Measurements from ENCODE around the gene SUSD4. TPM values are rescaled to one million over a fixed set of nuclear protein-coding genes. Genes with fewer than 3 reads are reported as not detected.

SUSD4 gene
- total and polyA plus RNA-seq, 7 experiments from 2014 or later: 0.10 to 21.5 (median 7.7) TPM

GRCh38 chr1:223227486-223228196 is 136.3 kb downstream of the SUSD4 start:
- DNase-seq (no peak), ATAC-seq (no peak)
- Histone ChIP-seq H3K36me3 (ENCODE audit: control insufficient read depth in 2 of 3, insufficient read depth in 3 of 3, low read length in 3 of 3) (no peaks in the 10 kb centered on the region), H3K4me1 (ENCODE audit: control insufficient read depth in 2 of 2, insufficient read depth in 2 of 2, low read length in 2 of 2) (peaks cover 8 to 47% of the 10 kb centered on the region in 2 donors), H3K4me3 (ENCODE audit: low read length) (no peak overlapping the region), H3K9me3 (ENCODE audit: control insufficient read depth in 2 of 3, low read length in 3 of 3) (no peaks in the 10 kb centered on the region), H3K27ac (ENCODE audit: low read depth, low read length) (no peak overlapping the region), H3K27me3 (ENCODE audit: control insufficient read depth in 2 of 2, insufficient read depth in 2 of 2, low read length in 2 of 2) (no peaks in the 10 kb centered on the region)
- Mint-ChIP-seq H3K4me1 (peaks cover 12 to 64% (median 49%) of the 10 kb centered on the region in 7 donors), H3K27ac (peak overlapping the region in 4 of 9 donors; percentile 5 to 98 (median 43)), H3K9me3 (peaks cover 0 to 3% (median 0%) of the 10 kb centered on the region in 11 donors), H3K4me3 (peak overlapping the region in 1 of 10 donors; percentile 66), H3K36me3 (peaks cover 0 to 26% (median 8%) of the 10 kb centered on the region in 5 donors), H3K27me3 (no peaks in the 10 kb centered on the region)
- POLR2A ChIA-PET: no interaction called here
- intact Hi-C loops (cut with micrococcal nuclease): no loop called here
- CTCF ChIA-PET: no interaction called here

DNA sequence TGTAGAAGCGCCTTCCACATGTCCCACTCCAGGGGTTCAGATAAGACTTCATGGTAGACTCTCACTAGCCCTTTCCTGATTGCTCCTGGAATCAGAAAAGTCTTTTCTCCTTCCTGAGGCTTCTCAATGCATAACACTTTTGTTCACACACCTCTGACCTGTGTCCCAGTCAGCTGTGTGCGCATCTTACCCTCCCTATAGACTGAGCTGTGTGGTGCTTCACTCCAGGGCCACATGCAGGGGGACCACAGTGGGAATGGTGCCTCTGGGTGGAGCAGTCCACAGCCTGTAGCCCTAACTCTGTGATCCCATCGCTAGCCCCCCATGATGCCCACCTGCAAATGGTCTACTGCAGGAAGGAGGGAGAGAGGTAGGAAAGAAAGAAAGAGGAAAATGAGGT is 136.9 kb downstream of the SUSD4 start:
- Histone ChIP-seq H3K27me3 (ENCODE audit: control insufficient read depth in 2 of 2, insufficient read depth in 2 of 2, low read length in 2 of 2) (no peaks in the 10 kb centered on the region), H3K36me3 (ENCODE audit: control insufficient read depth in 2 of 3, insufficient read depth in 3 of 3, low read length in 3 of 3) (no peaks in the 10 kb centered on the region), H3K27ac (ENCODE audit: low read depth, low read length) (no peak overlapping the region), H3K9me3 (ENCODE audit: control insufficient read depth in 2 of 3, low read length in 3 of 3) (no peaks in the 10 kb centered on the region), H3K4me3 (ENCODE audit: low read length) (no peak overlapping the region), H3K4me1 (ENCODE audit: control insufficient read depth in 2 of 2, insufficient read depth in 2 of 2, low read length in 2 of 2) (peaks cover 8 to 41% of the 10 kb centered on the region in 2 donors)
- Mint-ChIP-seq H3K27ac (peak overlapping the region in 2 of 9 donors; percentile 13 to 38), H3K9me3 (peaks cover 0 to 3% (median 0%) of the 10 kb centered on the region in 11 donors), H3K4me1 (peaks cover 12 to 58% (median 43%) of the 10 kb centered on the region in 7 donors), H3K27me3 (no peaks in the 10 kb centered on the region), H3K36me3 (peaks cover 0 to 29% (median 12%) of the 10 kb centered on the region in 5 donors), H3K4me3 (no peak overlapping the region)
- ChIA-PET CTCF (no interaction called here), POLR2A (interaction anchor here (0.6 kb wide), 1 partner anchor 30 kb away, joined by 4 read pairs; no protein-coding TSS in a partner anchor)
- intact Hi-C loops (cut with micrococcal nuclease): no loop called here
- no peak for DNase-seq
- ATAC-seq: no peak

GRCh38 chr1:223226271-223226670 is 137.7 kb downstream of the SUSD4 start:
- DNase-seq: no peak
- POLR2A ChIA-PET: interaction anchor here (0.7 kb wide), 1 partner anchor 135 kb away, joined by 4 read pairs; no protein-coding TSS in a partner anchor

DNA sequence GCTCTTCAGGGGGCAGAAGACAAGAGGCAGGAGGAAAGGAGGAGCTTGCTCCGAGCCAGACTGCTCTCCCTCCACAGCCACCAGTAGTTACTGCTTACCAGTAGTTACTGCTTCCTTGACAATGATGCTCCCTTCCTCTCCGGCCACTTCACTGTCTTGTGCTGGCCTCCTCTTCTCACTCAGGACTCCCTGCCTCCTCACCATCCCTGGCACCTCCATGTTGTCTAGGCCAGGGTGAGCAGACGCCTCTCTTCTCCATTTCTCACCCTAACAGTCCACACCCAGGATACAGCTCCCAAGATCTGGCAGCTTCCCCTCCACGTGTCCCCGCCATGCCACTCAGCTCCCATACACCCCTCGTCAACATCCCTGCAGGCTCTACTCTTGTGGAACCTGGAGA is 138.5 kb downstream of the SUSD4 start:
- POLR2A ChIA-PET: interaction anchor here (0.7 kb wide), 1 partner anchor 136 kb away, joined by 4 read pairs; no protein-coding TSS in a partner anchor
- peaks cover 8 to 51% (median 37%) of the 10 kb centered on the region in 7 donors for H3K4me1 Mint-ChIP-seq
- H3K4me3 Mint-ChIP-seq: peak overlapping the region in 1 of 10 donors; percentile 51
- no peak overlapping the region for H3K27ac ChIP-seq (ENCODE audit: low read depth, low read length)
- H3K9me3 ChIP-seq (ENCODE audit: control insufficient read depth in 2 of 3, low read length in 3 of 3): no peaks in the 10 kb centered on the region
- peaks cover 0 to 3% (median 0%) of the 10 kb centered on the region in 11 donors for H3K9me3 Mint-ChIP-seq
- no peaks in the 10 kb centered on the region for H3K27me3 Mint-ChIP-seq
- no peaks in the 10 kb centered on the region for H3K27me3 ChIP-seq (ENCODE audit: control insufficient read depth in 2 of 2, insufficient read depth in 2 of 2, low read length in 2 of 2)
- peaks cover 0 to 5% (median 0%) of the 10 kb centered on the region in 3 experiments for H3K36me3 ChIP-seq (ENCODE audit: control insufficient read depth in 2 of 3, insufficient read depth in 3 of 3, low read length in 3 of 3)
- H3K4me3 ChIP-seq (ENCODE audit: low read length): no peak overlapping the region
- ATAC-seq (no peak), DNase-seq (no peak)
- CTCF ChIA-PET: no interaction called here
- intact Hi-C loops (cut with micrococcal nuclease): no loop called here
- no peak overlapping the region for H3K27ac Mint-ChIP-seq
- H3K36me3 Mint-ChIP-seq: peaks cover 0 to 45% (median 25%) of the 10 kb centered on the region in 5 donors
- peaks cover 3 to 25% of the 10 kb centered on the region in 2 donors for H3K4me1 ChIP-seq (ENCODE audit: control insufficient read depth in 2 of 2, insufficient read depth in 2 of 2, low read length in 2 of 2)

More at GRCh38 chr1:223226271-223226670, 137.7 kb downstream of the SUSD4 start:
- Histone ChIP-seq H3K4me1 (ENCODE audit: control insufficient read depth in 2 of 2, insufficient read depth in 2 of 2, low read length in 2 of 2) (peaks cover 8 to 33% of the 10 kb centered on the region in 2 donors), H3K9me3 (ENCODE audit: control insufficient read depth in 2 of 3, low read length in 3 of 3) (no peaks in the 10 kb centered on the region), H3K36me3 (ENCODE audit: control insufficient read depth in 2 of 3, insufficient read depth in 3 of 3, low read length in 3 of 3) (peaks cover 0 to 5% (median 0%) of the 10 kb centered on the region in 3 experiments), H3K27ac (ENCODE audit: low read depth, low read length) (no peak overlapping the region), H3K27me3 (ENCODE audit: control insufficient read depth in 2 of 2, insufficient read depth in 2 of 2, low read length in 2 of 2) (no peaks in the 10 kb centered on the region), H3K4me3 (ENCODE audit: low read length) (no peak overlapping the region)
- no peak for ATAC-seq
- CTCF ChIA-PET: no interaction called here
- Mint-ChIP-seq H3K4me1 (peaks cover 12 to 51% (median 37%) of the 10 kb centered on the region in 7 donors), H3K27me3 (no peaks in the 10 kb centered on the region), H3K36me3 (peaks cover 0 to 37% (median 17%) of the 10 kb centered on the region in 5 donors), H3K27ac (peak overlapping the region in 1 of 9 donors; percentile 62), H3K4me3 (no peak overlapping the region), H3K9me3 (peaks cover 0 to 3% (median 0%) of the 10 kb centered on the region in 11 donors)
- intact Hi-C loops (cut with micrococcal nuclease): no loop called here

DNA sequence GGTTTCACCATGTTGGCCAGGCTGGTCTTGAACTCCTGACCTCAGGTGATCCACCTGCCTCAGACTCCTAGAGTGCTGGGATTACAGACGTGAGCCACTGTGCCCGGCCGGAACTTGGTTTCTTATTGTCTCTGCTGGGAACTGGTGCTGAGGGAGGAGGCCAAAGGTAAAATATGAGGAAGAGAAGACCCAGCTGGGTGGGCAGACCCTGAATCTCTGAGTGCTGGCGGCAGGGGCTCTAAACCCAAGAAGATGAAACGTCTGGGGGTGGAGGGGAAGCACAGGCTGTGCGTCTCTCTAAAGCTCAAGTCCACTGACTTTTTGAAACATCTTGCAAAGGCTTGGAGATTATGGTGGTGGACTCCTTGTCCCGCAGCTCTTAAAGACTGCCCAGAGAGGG is 138.9 kb downstream of the SUSD4 start:
- Mint-ChIP-seq H3K36me3 (peaks cover 0 to 49% (median 29%) of the 10 kb centered on the region in 5 donors), H3K27ac (no peak overlapping the region), H3K27me3 (no peaks in the 10 kb centered on the region), H3K4me3 (no peak overlapping the region), H3K4me1 (peaks cover 4 to 51% (median 34%) of the 10 kb centered on the region in 7 donors), H3K9me3 (peaks cover 0 to 4% (median 0%) of the 10 kb centered on the region in 11 donors)
- ATAC-seq (no peak), DNase-seq (no peak)
- intact Hi-C loops (cut with micrococcal nuclease): no loop called here
- Histone ChIP-seq H3K4me3 (ENCODE audit: low read length) (no peak overlapping the region), H3K4me1 (ENCODE audit: control insufficient read depth in 2 of 2, insufficient read depth in 2 of 2, low read length in 2 of 2) (peaks cover 3 to 21% of the 10 kb centered on the region in 2 donors), H3K27me3 (ENCODE audit: control insufficient read depth in 2 of 2, insufficient read depth in 2 of 2, low read length in 2 of 2) (no peaks in the 10 kb centered on the region), H3K36me3 (ENCODE audit: control insufficient read depth in 2 of 3, insufficient read depth in 3 of 3, low read length in 3 of 3) (peaks cover 0 to 5% (median 0%) of the 10 kb centered on the region in 3 experiments), H3K27ac (ENCODE audit: low read depth, low read length) (no peak overlapping the region), H3K9me3 (ENCODE audit: control insufficient read depth in 2 of 3, low read length in 3 of 3) (no peaks in the 10 kb centered on the region)
- ChIA-PET CTCF (no interaction called here), POLR2A (no interaction called here)

- POLR2A ChIA-PET: interaction anchor here (0.7 kb wide), 1 partner anchor 25 kb away, joined by 3 read pairs; no protein-coding TSS in a partner anchor
- Mint-ChIP-seq H3K4me1 (peaks cover 0 to 48% (median 28%) of the 10 kb centered on the region in 7 donors), H3K4me3 (no peak overlapping the region), H3K9me3 (peaks cover 0 to 10% (median 3%) of the 10 kb centered on the region in 11 donors), H3K27ac (peak overlapping the region in 1 of 9 donors; percentile 10), H3K36me3 (peaks cover 0 to 50% (median 34%) of the 10 kb centered on the region in 5 donors), H3K27me3 (no peaks in the 10 kb centered on the region)
- DNase-seq: no peak
- no peak for ATAC-seq
- Histone ChIP-seq H3K4me3 (ENCODE audit: low read length) (no peak overlapping the region), H3K27me3 (ENCODE audit: control insufficient read depth in 2 of 2, insufficient read depth in 2 of 2, low read length in 2 of 2) (no peaks in the 10 kb centered on the region), H3K36me3 (ENCODE audit: control insufficient read depth in 2 of 3, insufficient read depth in 3 of 3, low read length in 3 of 3) (peaks cover 0 to 7% (median 0%) of the 10 kb centered on the region in 3 experiments), H3K9me3 (ENCODE audit: control insufficient read depth in 2 of 3, low read length in 3 of 3) (peaks cover 0 to 4% (median 0%) of the 10 kb centered on the region in 3 experiments), H3K27ac (ENCODE audit: low read depth, low read length) (no peak overlapping the region), H3K4me1 (ENCODE audit: control insufficient read depth in 2 of 2, insufficient read depth in 2 of 2, low read length in 2 of 2) (peaks cover 0 to 15% of the 10 kb centered on the region in 2 donors)
- CTCF ChIA-PET: no interaction called here
- intact Hi-C loops (cut with micrococcal nuclease): no loop called here
These were observed 139.5 kb downstream of the SUSD4 start for GRCh38 chr1:223224465-223224864.

Measured in naive thymus-derived CD4-positive, alpha-beta T cell (primary cell).